Measurements from ENCODE around the gene MAP3K21. TPM values are rescaled to one million over a fixed set of nuclear protein-coding genes. Genes with fewer than 3 reads are reported as not detected.

MAP3K21 gene
- total RNA-seq, result 1 to 10 TPM; 1.8 to 2.7 TPM

- Mint-ChIP-seq H3K9me3 (peaks cover 0 to 2% of the 10 kb centered on the region in 2 donors), H3K4me1 (ENCODE audit: low read depth) (peaks cover 15% of the 10 kb centered on the region), H3K4me3 (peak within 1 kb of the TSS; percentile 83 to 86), H3K27me3 (ENCODE audit: low read depth) (peaks cover 29% of the 10 kb centered on the region), H3K36me3 (ENCODE audit: insufficient read depth in 2 of 2) (no peaks in the 10 kb centered on the region), H3K27ac (no peak within 1 kb of the TSS)
- ATAC-seq (replicated peaks in 1 of 2), result peak; percentile 68 to 71
- DNase-seq, result peak in 1 of 2 donors; percentile 44
Measured at GRCh38 chr1:233327651-233328141, at the start of gene MAP3K21. Gene MAP3K21, plus strand, starts transcription at chr1:233327724. Its CDS starts 305 bp downstream, at chr1:233328029.

DNA sequence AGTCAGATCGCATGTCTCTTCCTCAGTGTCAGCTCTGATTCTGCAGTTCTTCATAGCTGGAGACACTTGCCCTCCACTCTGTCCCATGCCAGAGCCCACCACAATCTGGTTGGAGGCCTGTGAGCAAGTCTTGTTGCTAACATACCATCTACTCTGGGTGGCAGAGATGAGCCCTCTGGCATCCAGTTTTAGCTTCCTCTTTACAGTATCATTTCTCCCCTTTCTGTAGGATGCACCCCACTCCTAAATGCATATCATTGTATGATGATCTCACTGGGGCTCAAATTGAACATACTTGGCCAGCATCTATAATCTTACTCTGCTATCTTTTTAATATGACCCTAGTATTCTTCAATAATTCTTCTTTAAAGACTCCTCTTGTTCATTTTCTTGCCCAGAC is 48.9 kb upstream of the MAP3K21 start:
- H3K27ac Mint-ChIP-seq, result no peak overlapping the region

GRCh38 chr1:233279971-233280370 is 47.6 kb upstream of the MAP3K21 start:
- no peak for DNase-seq
- Mint-ChIP-seq H3K4me3 (no peak overlapping the region), H3K27me3 (ENCODE audit: low read depth) (no peaks in the 10 kb centered on the region), H3K27ac (no peak overlapping the region), H3K4me1 (ENCODE audit: low read depth) (peaks cover 36% of the 10 kb centered on the region), H3K9me3 (peaks cover 0 to 1% of the 10 kb centered on the region in 2 donors), H3K36me3 (ENCODE audit: insufficient read depth in 2 of 2) (peaks cover 0 to 3% of the 10 kb centered on the region in 2 donors)
- no peak for ATAC-seq (replicated peaks in 1 of 2)

More for the DNA sequence above, 48.9 kb upstream of the MAP3K21 start:
- Mint-ChIP-seq H3K4me1 (ENCODE audit: low read depth) (peaks cover 29% of the 10 kb centered on the region), H3K9me3 (peaks cover 0 to 1% of the 10 kb centered on the region in 2 donors), H3K27me3 (ENCODE audit: low read depth) (no peaks in the 10 kb centered on the region), H3K4me3 (no peak overlapping the region), H3K36me3 (ENCODE audit: insufficient read depth in 2 of 2) (peaks cover 0 to 4% of the 10 kb centered on the region in 2 donors)
- ATAC-seq (replicated peaks in 1 of 2) (no peak), DNase-seq (no peak)

DNA sequence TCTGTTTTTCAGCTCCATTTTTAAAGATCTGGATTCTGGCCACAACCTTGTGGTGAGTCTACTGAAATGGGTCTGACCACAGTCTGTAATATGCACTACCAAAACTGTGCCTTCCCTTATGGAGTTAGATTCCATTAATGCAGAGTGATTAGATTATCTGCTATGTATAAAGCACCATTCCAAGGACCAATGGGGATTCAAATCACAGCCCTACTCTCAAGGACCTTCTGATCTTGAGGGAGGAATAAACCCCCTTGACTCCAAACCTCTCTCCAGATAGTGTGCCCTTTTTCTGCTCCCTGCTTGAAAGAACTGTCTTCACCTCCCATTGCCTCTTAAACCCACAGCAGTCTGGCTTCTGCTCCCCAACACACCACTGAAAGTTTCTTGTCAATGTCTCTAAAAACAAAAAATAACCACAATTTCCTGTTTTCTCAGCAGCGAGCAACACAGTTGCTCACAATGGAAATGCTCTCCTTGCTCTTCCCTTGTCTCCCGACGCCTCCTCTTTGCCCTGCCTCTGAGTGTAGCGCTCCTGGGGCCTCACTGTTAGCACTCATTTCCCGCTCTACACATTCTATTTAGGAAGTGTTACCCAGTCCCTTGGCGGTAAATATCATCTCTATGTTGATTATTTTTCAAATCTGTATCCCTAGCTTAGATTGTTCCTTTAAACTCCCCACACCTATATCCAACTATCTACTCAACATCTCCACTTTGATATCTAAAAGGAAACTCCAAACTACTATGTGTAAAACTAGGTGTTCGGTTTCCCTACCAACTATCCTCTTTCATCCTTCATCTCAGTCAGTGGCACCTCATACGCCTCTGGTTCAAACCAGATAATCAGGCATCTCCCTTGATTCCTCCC is 45.6 kb upstream of the MAP3K21 start:
- peak overlapping the region; percentile 79 for H3K27ac Mint-ChIP-seq
- ATAC-seq (replicated peaks in 1 of 2), result peak; percentile 83 to 86
- peaks cover 40% of the 10 kb centered on the region for H3K4me1 Mint-ChIP-seq (ENCODE audit: low read depth)
- H3K36me3 Mint-ChIP-seq (ENCODE audit: insufficient read depth in 2 of 2), result peaks cover 0 to 3% of the 10 kb centered on the region in 2 donors
- H3K4me3 Mint-ChIP-seq, result peak overlapping the region; percentile 64 to 75
- peaks cover 0 to 1% of the 10 kb centered on the region in 2 donors for H3K9me3 Mint-ChIP-seq
- DNase-seq, result peak; percentile 12 to 31
- no peaks in the 10 kb centered on the region for H3K27me3 Mint-ChIP-seq (ENCODE audit: low read depth)

- ATAC-seq (replicated peaks in 1 of 2), result peak; percentile 39 to 41
- no peak for DNase-seq
- no peaks in the 10 kb centered on the region for H3K27me3 Mint-ChIP-seq (ENCODE audit: low read depth)
- H3K4me3 Mint-ChIP-seq, result peak overlapping the region; percentile 64 to 75
- peaks cover 40% of the 10 kb centered on the region for H3K4me1 Mint-ChIP-seq (ENCODE audit: low read depth)
- H3K27ac Mint-ChIP-seq, result peak overlapping the region; percentile 79
- H3K9me3 Mint-ChIP-seq, result peaks cover 0 to 1% of the 10 kb centered on the region in 2 donors
- H3K36me3 Mint-ChIP-seq (ENCODE audit: insufficient read depth in 2 of 2), result peaks cover 0 to 3% of the 10 kb centered on the region in 2 donors
Measured at GRCh38 chr1:233282582-233282886, 45.0 kb upstream of the MAP3K21 start.

- no peaks in the 10 kb centered on the region for H3K9me3 Mint-ChIP-seq
- H3K27me3 Mint-ChIP-seq (ENCODE audit: low read depth), result no peaks in the 10 kb centered on the region
- H3K4me1 Mint-ChIP-seq (ENCODE audit: low read depth), result peaks cover 19% of the 10 kb centered on the region
- H3K27ac Mint-ChIP-seq, result no peak overlapping the region
- DNase-seq (no peak), ATAC-seq (replicated peaks in 1 of 2) (no peak)
- H3K4me3 Mint-ChIP-seq, result no peak overlapping the region
- peaks cover 4 to 15% of the 10 kb centered on the region in 2 donors for H3K36me3 Mint-ChIP-seq (ENCODE audit: insufficient read depth in 2 of 2)
Measured at GRCh38 chr1:233289676-233290075, 37.8 kb upstream of the MAP3K21 start.

- Mint-ChIP-seq H3K27ac (peak overlapping the region; percentile 38), H3K4me1 (ENCODE audit: low read depth) (peaks cover 23% of the 10 kb centered on the region), H3K36me3 (ENCODE audit: insufficient read depth in 2 of 2) (peaks cover 4 to 17% of the 10 kb centered on the region in 2 donors), H3K27me3 (ENCODE audit: low read depth) (no peaks in the 10 kb centered on the region), H3K4me3 (no peak overlapping the region), H3K9me3 (no peaks in the 10 kb centered on the region)
- DNase-seq (no peak), ATAC-seq (replicated peaks in 1 of 2) (no peak)
Measured at GRCh38 chr1:233290396-233291034, 37.0 kb upstream of the MAP3K21 start.

DNA sequence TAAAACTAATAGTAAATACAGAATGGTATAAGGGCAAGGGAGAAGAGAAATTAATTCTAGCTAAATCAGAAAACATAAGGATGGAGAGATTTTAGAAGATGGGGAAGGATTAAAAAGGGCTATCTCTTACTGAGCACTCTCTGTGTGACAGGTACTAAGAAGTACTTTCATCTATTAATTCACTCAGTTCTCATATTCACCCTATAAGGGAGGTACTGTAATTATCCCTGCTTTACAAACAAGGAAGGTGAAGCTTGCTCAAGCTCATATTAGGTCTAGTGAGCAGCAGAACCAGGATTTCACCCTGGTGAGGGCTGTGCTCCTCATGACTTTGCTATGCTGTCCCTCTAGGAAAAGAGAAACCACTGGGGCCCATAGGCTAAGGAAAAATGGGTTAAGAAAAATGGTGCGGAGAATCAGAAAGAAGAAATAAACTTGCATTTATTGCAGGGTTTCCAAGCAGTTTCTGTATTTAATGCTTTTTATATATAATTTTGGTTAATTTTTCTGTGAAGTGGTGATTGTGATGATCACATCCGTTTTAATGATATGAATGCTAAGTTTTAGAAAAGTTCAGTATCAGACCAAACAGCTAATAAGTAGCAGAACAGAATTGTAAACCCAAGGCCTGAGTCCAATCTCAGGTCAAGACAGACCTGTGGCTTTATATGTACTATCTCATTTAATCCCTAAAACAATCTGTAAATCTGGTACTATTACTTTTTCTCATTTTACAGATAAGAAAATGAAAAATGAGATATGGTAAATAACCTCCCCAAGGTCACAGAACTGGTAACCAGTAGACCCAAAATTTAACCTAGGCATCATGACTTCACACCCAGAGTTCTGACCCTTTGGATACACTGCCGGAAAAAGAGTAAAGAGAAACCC is 33.7 kb upstream of the MAP3K21 start:
- no peak for DNase-seq
- Mint-ChIP-seq H3K36me3 (ENCODE audit: insufficient read depth in 2 of 2) (peaks cover 0 to 7% of the 10 kb centered on the region in 2 donors), H3K27ac (peak overlapping the region; percentile 83), H3K4me1 (ENCODE audit: low read depth) (peaks cover 31% of the 10 kb centered on the region), H3K4me3 (peak overlapping the region; percentile 97 to 100), H3K9me3 (no peaks in the 10 kb centered on the region), H3K27me3 (ENCODE audit: low read depth) (no peaks in the 10 kb centered on the region)
- ATAC-seq (replicated peaks in 1 of 2), result no peak

- H3K9me3 Mint-ChIP-seq, result no peaks in the 10 kb centered on the region
- peak; percentile 79 to 82 for ATAC-seq (replicated peaks in 1 of 2)
Measured at GRCh38 chr1:233294913-233295236, 32.6 kb upstream of the MAP3K21 start.

GRCh38 chr1:233295237-233295974 is 32.1 kb upstream of the MAP3K21 start, which contains the start of gene PCNX2:
Gene PCNX2, minus strand, starts transcription at chr1:233295725. Its CDS starts 247 bp downstream, at chr1:233295478.
- H3K27me3 Mint-ChIP-seq (ENCODE audit: low read depth), result no peaks in the 10 kb centered on the region
- peak within 1 kb of the TSS; percentile 98 for H3K27ac Mint-ChIP-seq
- peak; percentile 77 for DNase-seq
- peaks cover 31% of the 10 kb centered on the region for H3K4me1 Mint-ChIP-seq (ENCODE audit: low read depth)
- H3K36me3 Mint-ChIP-seq (ENCODE audit: insufficient read depth in 2 of 2), result peaks cover 0 to 2% of the 10 kb centered on the region in 2 donors
- H3K4me3 Mint-ChIP-seq, result peak within 1 kb of the TSS; percentile 97 to 100
- no peaks in the 10 kb centered on the region for H3K9me3 Mint-ChIP-seq
- ATAC-seq (replicated peaks in 1 of 2), result peak; percentile 89 to 91

More at GRCh38 chr1:233294913-233295236, 32.6 kb upstream of the MAP3K21 start:
- Mint-ChIP-seq H3K4me1 (ENCODE audit: low read depth) (peaks cover 31% of the 10 kb centered on the region), H3K27me3 (ENCODE audit: low read depth) (no peaks in the 10 kb centered on the region), H3K27ac (peak overlapping the region; percentile 64), H3K36me3 (ENCODE audit: insufficient read depth in 2 of 2) (peaks cover 0 to 4% of the 10 kb centered on the region in 2 donors), H3K4me3 (peak overlapping the region; percentile 97 to 100)
- DNase-seq, result peak; percentile 48 to 51

DNA sequence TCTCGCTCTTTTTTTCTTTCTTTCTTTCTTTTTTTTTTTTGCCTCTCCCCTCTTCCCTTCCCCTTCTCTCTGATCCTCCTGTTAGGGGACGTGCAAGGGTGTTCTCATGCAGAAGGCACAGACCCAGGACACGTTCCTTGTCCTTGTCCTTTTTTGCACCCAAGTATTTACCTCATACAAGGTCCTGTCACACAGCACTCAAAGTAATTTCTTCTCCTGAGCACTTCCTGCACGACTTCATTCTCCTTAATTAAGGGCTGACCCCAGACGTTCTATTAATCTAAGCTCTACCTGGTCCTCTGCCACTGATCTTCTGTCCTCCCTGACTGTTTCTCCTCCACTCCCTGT is 31.6 kb upstream of the MAP3K21 start:
- Mint-ChIP-seq H3K9me3 (no peaks in the 10 kb centered on the region), H3K4me1 (ENCODE audit: low read depth) (peaks cover 31% of the 10 kb centered on the region), H3K27me3 (ENCODE audit: low read depth) (no peaks in the 10 kb centered on the region), H3K36me3 (ENCODE audit: insufficient read depth in 2 of 2) (peaks cover 0 to 2% of the 10 kb centered on the region in 2 donors), H3K4me3 (peak overlapping the region; percentile 97 to 100), H3K27ac (peak overlapping the region; percentile 98)
- DNase-seq (no peak), ATAC-seq (replicated peaks in 1 of 2) (no peak)

- no peak for DNase-seq
- Mint-ChIP-seq H3K4me3 (no peak overlapping the region), H3K27ac (no peak overlapping the region), H3K36me3 (ENCODE audit: insufficient read depth in 2 of 2) (peaks cover 0 to 2% of the 10 kb centered on the region in 2 donors), H3K27me3 (ENCODE audit: low read depth) (no peaks in the 10 kb centered on the region), H3K9me3 (no peaks in the 10 kb centered on the region), H3K4me1 (ENCODE audit: low read depth) (peaks cover 18% of the 10 kb centered on the region)
- no peak for ATAC-seq (replicated peaks in 1 of 2)
Measured at GRCh38 chr1:233299450-233299849, 28.1 kb upstream of the MAP3K21 start.
